Activated naive CD4-positive, alpha-beta T cell treated with anti-CD3 and anti-CD28 coated beads, Interleukin-2, amount 50 U/mL, for 24 hours (primary cell): ENCODE results near the gene RUVBL2.
"Not testable (repeated sequence)": the region's sequence is repeated elsewhere in the genome, so short reads cannot be mapped to it uniquely, and the experiment has no call there.

Experiments
- H3K27ac Mint-ChIP-seq: one replicate; pipeline ENCODE4 v1.8.0; 2021; ENCODE audit warnings: mild to moderate bottlenecking, mixed read lengths
- H3K27me3 Mint-ChIP-seq: one replicate; pipeline ENCODE4 v1.8.0; 2021; ENCODE audit warnings: mixed read lengths
- H3K36me3 Mint-ChIP-seq: one replicate; pipeline ENCODE4 v1.8.0; 2021; ENCODE audit warnings: mixed read lengths
- H3K4me1 Mint-ChIP-seq: one replicate; pipeline ENCODE4 v1.8.0; 2021; ENCODE audit warnings: mixed read lengths
- H3K4me3 Mint-ChIP-seq: one replicate; pipeline ENCODE4 v1.8.0; 2021; ENCODE audit warnings: mild to moderate bottlenecking, mixed read lengths
- H3K9me3 Mint-ChIP-seq: one replicate; pipeline ENCODE4 v1.8.0; 2021; ENCODE audit warnings: mixed read lengths

Gene RUVBL2

GRCh38 chr19:49036815-49037214, 43.1 kb downstream of the RUVBL2 start, which contains the start of gene CGB1:
Gene CGB1, minus strand, starts transcription at chr19:49036895. Its CDS starts 184 bp downstream, at chr19:49036711.
- H3K27me3 Mint-ChIP-seq, H3K27ac Mint-ChIP-seq, H3K9me3 Mint-ChIP-seq, H3K36me3 Mint-ChIP-seq, H3K4me3 Mint-ChIP-seq, H3K4me1 Mint-ChIP-seq: not testable (repeated sequence)

- not testable (repeated sequence) for H3K4me3 Mint-ChIP-seq, H3K27me3 Mint-ChIP-seq, H3K27ac Mint-ChIP-seq, H3K9me3 Mint-ChIP-seq, H3K36me3 Mint-ChIP-seq, H3K4me1 Mint-ChIP-seq
Measured at GRCh38 chr19:49038111-49038510, 44.4 kb downstream of the RUVBL2 start.

GRCh38 chr19:49038557-49039276, 45.0 kb downstream of the RUVBL2 start:
- not testable (repeated sequence) for H3K36me3 Mint-ChIP-seq, H3K9me3 Mint-ChIP-seq, H3K27ac Mint-ChIP-seq, H3K4me3 Mint-ChIP-seq, H3K27me3 Mint-ChIP-seq, H3K4me1 Mint-ChIP-seq

GRCh38 chr19:49039736-49040135, 46.0 kb downstream of the RUVBL2 start:
- H3K27me3 Mint-ChIP-seq, H3K9me3 Mint-ChIP-seq, H3K27ac Mint-ChIP-seq, H3K36me3 Mint-ChIP-seq, H3K4me1 Mint-ChIP-seq, H3K4me3 Mint-ChIP-seq: not testable (repeated sequence)

- H3K27ac Mint-ChIP-seq = no peak overlapping the region
- H3K27me3 Mint-ChIP-seq = no peaks in the 10 kb centered on the region
- H3K36me3 Mint-ChIP-seq = no peaks in the 10 kb centered on the region
- no peak overlapping the region for H3K4me3 Mint-ChIP-seq
- no peaks in the 10 kb centered on the region for H3K4me1 Mint-ChIP-seq
- no peaks in the 10 kb centered on the region for H3K9me3 Mint-ChIP-seq
Measured at GRCh38 chr19:49042177-49042576, 48.5 kb downstream of the RUVBL2 start.

GRCh38 chr19:49042666-49043065, 49.0 kb downstream of the RUVBL2 start:
- not testable (repeated sequence) for H3K36me3 Mint-ChIP-seq, H3K27ac Mint-ChIP-seq, H3K9me3 Mint-ChIP-seq, H3K4me3 Mint-ChIP-seq, H3K4me1 Mint-ChIP-seq, H3K27me3 Mint-ChIP-seq

GRCh38 chr19:49043548-49043947, 49.9 kb downstream of the RUVBL2 start, which contains the start of gene CGB5:
Gene CGB5, plus strand, starts transcription at chr19:49043848. Its CDS starts 362 bp downstream, at chr19:49044210.
- not testable (repeated sequence) for H3K36me3 Mint-ChIP-seq

GRCh38 chr19:49049011-49049410, 55.3 kb downstream of the RUVBL2 start, which contains the start of gene CGB8:
Gene CGB8, minus strand, starts transcription at chr19:49049111. Its CDS starts 372 bp downstream, at chr19:49048739.
- not testable (repeated sequence) for H3K27ac Mint-ChIP-seq, H3K4me3 Mint-ChIP-seq

More at GRCh38 chr19:49043548-49043947, 49.9 kb downstream of the RUVBL2 start, which contains the start of gene CGB5:
- not testable (repeated sequence) for H3K27ac Mint-ChIP-seq, H3K27me3 Mint-ChIP-seq, H3K4me1 Mint-ChIP-seq, H3K4me3 Mint-ChIP-seq, H3K9me3 Mint-ChIP-seq

GRCh38 chr19:49049834-49050233, 56.1 kb downstream of the RUVBL2 start:
- not testable (repeated sequence) for H3K36me3 Mint-ChIP-seq, H3K9me3 Mint-ChIP-seq, H3K4me3 Mint-ChIP-seq, H3K27ac Mint-ChIP-seq, H3K27me3 Mint-ChIP-seq, H3K4me1 Mint-ChIP-seq

More at GRCh38 chr19:49049011-49049410, 55.3 kb downstream of the RUVBL2 start, which contains the start of gene CGB8:
- not testable (repeated sequence) for H3K4me1 Mint-ChIP-seq, H3K36me3 Mint-ChIP-seq, H3K9me3 Mint-ChIP-seq, H3K27me3 Mint-ChIP-seq

GRCh38 chr19:49050376-49051033, 56.8 kb downstream of the RUVBL2 start:
- not testable (repeated sequence) for H3K9me3 Mint-ChIP-seq, H3K36me3 Mint-ChIP-seq, H3K4me1 Mint-ChIP-seq, H3K4me3 Mint-ChIP-seq, H3K27me3 Mint-ChIP-seq
- H3K27ac Mint-ChIP-seq = peak overlapping the region; percentile 72

- H3K27ac Mint-ChIP-seq = no peak overlapping the region
- peaks cover 17% of the 10 kb centered on the region for H3K27me3 Mint-ChIP-seq
- H3K36me3 Mint-ChIP-seq = no peaks in the 10 kb centered on the region
- H3K9me3 Mint-ChIP-seq = no peaks in the 10 kb centered on the region
- peaks cover 15% of the 10 kb centered on the region for H3K4me1 Mint-ChIP-seq
- peak overlapping the region; percentile 87 for H3K4me3 Mint-ChIP-seq
Measured at GRCh38 chr19:49056101-49056901, 62.6 kb downstream of the RUVBL2 start.

GRCh38 chr19:49056902-49057596, 63.4 kb downstream of the RUVBL2 start:
- not testable (repeated sequence) for H3K27ac Mint-ChIP-seq, H3K36me3 Mint-ChIP-seq, H3K9me3 Mint-ChIP-seq
- Mint-ChIP-seq H3K4me1 (peaks cover 15% of the 10 kb centered on the region), H3K27me3 (peaks cover 17% of the 10 kb centered on the region), H3K4me3 (peak overlapping the region; percentile 87)

- H3K4me3 Mint-ChIP-seq = peak within 1 kb of the TSS; percentile 87
- H3K36me3 Mint-ChIP-seq = no peaks in the 10 kb centered on the region
Measured at GRCh38 chr19:49057636-49058234, 64.0 kb downstream of the RUVBL2 start, which contains the start of gene CGB7. Gene CGB7, minus strand, starts transcription at chr19:49057749. Its CDS starts 2,374 bp downstream, at chr19:49055375.

GRCh38 chr19:49058562-49058961, 64.9 kb downstream of the RUVBL2 start:
- no peaks in the 10 kb centered on the region for H3K36me3 Mint-ChIP-seq
- peak overlapping the region; percentile 87 for H3K4me3 Mint-ChIP-seq
- peaks cover 15% of the 10 kb centered on the region for H3K4me1 Mint-ChIP-seq
- no peaks in the 10 kb centered on the region for H3K9me3 Mint-ChIP-seq
- H3K27me3 Mint-ChIP-seq = peaks cover 17% of the 10 kb centered on the region
- H3K27ac Mint-ChIP-seq = no peak overlapping the region

More at GRCh38 chr19:49057636-49058234, 64.0 kb downstream of the RUVBL2 start, which contains the start of gene CGB7:
- H3K9me3 Mint-ChIP-seq = no peaks in the 10 kb centered on the region
- no peak within 1 kb of the TSS for H3K27ac Mint-ChIP-seq
- H3K4me1 Mint-ChIP-seq = peaks cover 15% of the 10 kb centered on the region
- H3K27me3 Mint-ChIP-seq = peaks cover 17% of the 10 kb centered on the region

- no peaks in the 10 kb centered on the region for H3K36me3 Mint-ChIP-seq
- no peaks in the 10 kb centered on the region for H3K9me3 Mint-ChIP-seq
- peaks cover 17% of the 10 kb centered on the region for H3K27me3 Mint-ChIP-seq
- H3K27ac Mint-ChIP-seq = peak overlapping the region; percentile 14
- H3K4me3 Mint-ChIP-seq = no peak overlapping the region
- H3K4me1 Mint-ChIP-seq = peaks cover 15% of the 10 kb centered on the region
Measured at GRCh38 chr19:49059053-49059452, 65.4 kb downstream of the RUVBL2 start.
